ENCODE results near the gene TEX11. TPM values are rescaled to one million over a fixed set of nuclear protein-coding genes. Genes with fewer than 3 reads are reported as not detected.
"Not testable (repeated sequence)": the region's sequence is repeated elsewhere in the genome, so short reads cannot be mapped to it uniquely, and the experiment has no call there.

Gene TEX11
- total and polyA plus RNA-seq, 2 experiments from 2014 or later, result not detected

GRCh38 chrX:70878902-70879301, 29.6 kb downstream of the TEX11 start:
- H2AFZ ChIP-seq, result no peak overlapping the region
- no peaks in the 10 kb centered on the region for H3K4me1 ChIP-seq (ENCODE audit: insufficient read depth)
- in situ Hi-C loops (cut with MboI), result no loop called here
- H3K9ac ChIP-seq, result no peak overlapping the region
- no peak for TF ChIP-seq EZH2 (IDR thresholded peaks at IDR 0.05; ENCODE audit: insufficient read depth, poor library complexity, severe bottlenecking)
- no peak for TF ChIP-seq EZH2phosphoT487 (IDR thresholded peaks at IDR 0.05; ENCODE audit: insufficient read depth, low read depth)
- no peak overlapping the region for H3K4me2 ChIP-seq (ENCODE audit: unreplicated experiment)
- DNase-seq, result no peak
- no peaks in the 10 kb centered on the region for H3K79me2 ChIP-seq (ENCODE audit: insufficient read depth)
- no peaks in the 10 kb centered on the region for H3F3A ChIP-seq (ENCODE audit: insufficient read depth)
- no peak overlapping the region for H3K4me3 ChIP-seq
- no peaks in the 10 kb centered on the region for H3K36me3 ChIP-seq (ENCODE audit: low read depth)
- H3K27me3 ChIP-seq (replicated peaks; ENCODE audit: insufficient read depth), result no peaks in the 10 kb centered on the region
- no peaks in the 10 kb centered on the region for H3K9me2 ChIP-seq (ENCODE audit: insufficient read depth)
- no peak overlapping the region for H3K27ac ChIP-seq
- H3K9me3 ChIP-seq (ENCODE audit: low read depth), result no peaks in the 10 kb centered on the region
- H4K20me1 ChIP-seq (ENCODE audit: insufficient read depth), result no peaks in the 10 kb centered on the region
- WGBS, 2 experiments (ENCODE audit: low coverage in 1 of 2, low lambda C conversion rate in 2 of 2, missing lambda C conversion rate in 2 of 2), result 62 to 74% methylated on average over 2 of the region's 2 CpGs

- TF ChIP-seq EZH2phosphoT487 (IDR thresholded peaks at IDR 0.05; ENCODE audit: insufficient read depth, low read depth), result no peak
- no peak for TF ChIP-seq EZH2 (IDR thresholded peaks at IDR 0.05; ENCODE audit: insufficient read depth, poor library complexity, severe bottlenecking)
Measured at GRCh38 chrX:70852294-70852693, 56.2 kb downstream of the TEX11 start.

GRCh38 chrX:70844081-70844480, 64.4 kb downstream of the TEX11 start:
- H3K9me2 ChIP-seq (ENCODE audit: insufficient read depth); H3K9me3 ChIP-seq (ENCODE audit: low read depth); H3K27me3 ChIP-seq (replicated peaks; ENCODE audit: insufficient read depth); H3F3A ChIP-seq (ENCODE audit: insufficient read depth); H3K27ac ChIP-seq; in situ Hi-C loops (cut with MboI); H3K4me1 ChIP-seq (ENCODE audit: insufficient read depth); H3K79me2 ChIP-seq (ENCODE audit: insufficient read depth); H3K4me3 ChIP-seq; DNase-seq; H3K36me3 ChIP-seq (ENCODE audit: low read depth); H2AFZ ChIP-seq; H3K9ac ChIP-seq; H3K4me2 ChIP-seq (ENCODE audit: unreplicated experiment); H4K20me1 ChIP-seq (ENCODE audit: insufficient read depth): not testable (repeated sequence)
- 49 to 57% methylated on average over 3 to 6 of the region's 6 CpGs for WGBS, 2 experiments (ENCODE audit: low coverage in 1 of 2, low lambda C conversion rate in 2 of 2, missing lambda C conversion rate in 2 of 2)

More at GRCh38 chrX:70852294-70852693, 56.2 kb downstream of the TEX11 start:
- no peak for DNase-seq
- H3K4me1 ChIP-seq (ENCODE audit: insufficient read depth), result no peaks in the 10 kb centered on the region
- no peaks in the 10 kb centered on the region for H3K9me2 ChIP-seq (ENCODE audit: insufficient read depth)
- H2AFZ ChIP-seq, result no peak overlapping the region
- no peaks in the 10 kb centered on the region for H3K79me2 ChIP-seq (ENCODE audit: insufficient read depth)
- WGBS, 2 experiments (ENCODE audit: low coverage in 1 of 2, low lambda C conversion rate in 2 of 2, missing lambda C conversion rate in 2 of 2), result 28 to 29% methylated on average over 3 of the region's 3 CpGs
- no peaks in the 10 kb centered on the region for H3K36me3 ChIP-seq (ENCODE audit: low read depth)
- H3K4me3 ChIP-seq, result no peak overlapping the region
- H3K4me2 ChIP-seq (ENCODE audit: unreplicated experiment), result no peak overlapping the region
- H4K20me1 ChIP-seq (ENCODE audit: insufficient read depth), result no peaks in the 10 kb centered on the region
- H3K27me3 ChIP-seq (replicated peaks; ENCODE audit: insufficient read depth), result no peaks in the 10 kb centered on the region
- no peak overlapping the region for H3K9ac ChIP-seq
- H3K9me3 ChIP-seq (ENCODE audit: low read depth), result no peaks in the 10 kb centered on the region
- H3K27ac ChIP-seq, result no peak overlapping the region
- in situ Hi-C loops (cut with MboI), result no loop called here
- H3F3A ChIP-seq (ENCODE audit: insufficient read depth), result no peaks in the 10 kb centered on the region

- H4K20me1 ChIP-seq (ENCODE audit: insufficient read depth); in situ Hi-C loops (cut with MboI); H3K4me1 ChIP-seq (ENCODE audit: insufficient read depth); H3K9me2 ChIP-seq (ENCODE audit: insufficient read depth); H3K27ac ChIP-seq; H2AFZ ChIP-seq; DNase-seq; H3F3A ChIP-seq (ENCODE audit: insufficient read depth); H3K9ac ChIP-seq; H3K4me3 ChIP-seq; H3K36me3 ChIP-seq (ENCODE audit: low read depth); H3K4me2 ChIP-seq (ENCODE audit: unreplicated experiment); H3K79me2 ChIP-seq (ENCODE audit: insufficient read depth); H3K9me3 ChIP-seq (ENCODE audit: low read depth); H3K27me3 ChIP-seq (replicated peaks; ENCODE audit: insufficient read depth): not testable (repeated sequence)
- WGBS, 2 experiments (ENCODE audit: low coverage in 1 of 2, low lambda C conversion rate in 2 of 2, missing lambda C conversion rate in 2 of 2), result 54 to 75% methylated on average over 1 of the region's 1 CpG
Measured at GRCh38 chrX:70843620-70844019, 64.9 kb downstream of the TEX11 start.

- DNase-seq, result no peak
Measured at GRCh38 chrX:70834589-70834988, 73.9 kb downstream of the TEX11 start.

More at GRCh38 chrX:70834589-70834988, 73.9 kb downstream of the TEX11 start:
- in situ Hi-C loops (cut with MboI), result no loop called here
- Histone ChIP-seq H3K27ac (no peak overlapping the region), H3K4me3 (no peak overlapping the region), H3K79me2 (ENCODE audit: insufficient read depth) (no peaks in the 10 kb centered on the region), H3K27me3 (replicated peaks; ENCODE audit: insufficient read depth) (no peaks in the 10 kb centered on the region), H3K4me1 (ENCODE audit: insufficient read depth) (no peaks in the 10 kb centered on the region), H3K36me3 (ENCODE audit: low read depth) (no peaks in the 10 kb centered on the region), H4K20me1 (ENCODE audit: insufficient read depth) (no peaks in the 10 kb centered on the region), H3F3A (ENCODE audit: insufficient read depth) (no peaks in the 10 kb centered on the region), H3K9me2 (ENCODE audit: insufficient read depth) (no peaks in the 10 kb centered on the region), H2AFZ (no peak overlapping the region), H3K9ac (no peak overlapping the region), H3K9me3 (ENCODE audit: low read depth) (no peaks in the 10 kb centered on the region), H3K4me2 (ENCODE audit: unreplicated experiment) (no peak overlapping the region)
- TF ChIP-seq EZH2phosphoT487 (IDR thresholded peaks at IDR 0.05; ENCODE audit: insufficient read depth, low read depth) (no peak), EZH2 (IDR thresholded peaks at IDR 0.05; ENCODE audit: insufficient read depth, poor library complexity, severe bottlenecking) (no peak)
- 54 to 57% methylated on average over 7 of the region's 7 CpGs for WGBS, 2 experiments (ENCODE audit: low coverage in 1 of 2, low lambda C conversion rate in 2 of 2, missing lambda C conversion rate in 2 of 2)

Measured in GM23248 (cell line).